BJ (cell line): ENCODE data around the gene CLRN3. TPM values are rescaled to one million over a fixed set of nuclear protein-coding genes. Genes with fewer than 3 reads are reported as not detected.

Source experiments
- CTCF ChIA-PET: fragments of 350-600 bp; formaldehyde crosslinking; extraction: SDS; loops from one replicate; lab custom pipeline; 2021; ENCODE audit warnings: antibody characterized with exemption, inconsistent platforms; lab: Yijun Ruan, JAX
- POLR2A ChIA-PET: fragments of 300-600 bp; sonication (Branson Sonifier 250); formaldehyde crosslinking; extraction: SDS; loops from one replicate; lab custom pipeline; 2021; ENCODE audit warnings: antibody characterized with exemption; lab: Charles Lee
- DNase-seq: peaks from one replicate; pipeline ENCODE4 v3.0.0-alpha.2; 2011; ENCODE audit warnings: low read depth
- H3K27me3 ChIP-seq: 2 replicates; pipeline ENCODE4 v1.6.0; 2011; ENCODE audit warnings: low read length; ENCODE audit not compliant: control insufficient read depth, insufficient read depth
- H3K36me3 ChIP-seq: 2 replicates; pipeline ENCODE4 v1.5.1; 2011; ENCODE audit warnings: low read length; ENCODE audit not compliant: control insufficient read depth, insufficient read depth
- H3K4me3 ChIP-seq: 2 replicates; pipeline ENCODE4 v1.5.1; 2011; ENCODE audit warnings: low read depth, mild to moderate bottlenecking, control low read depth, low read length
- CTCF ChIP-seq: IDR thresholded peaks from 2 replicates; pipeline ENCODE4 v1.5.1; 2011; ENCODE audit warnings: low read depth, mild to moderate bottlenecking, control low read depth, inconsistent platforms, low read length, moderate library complexity; ENCODE audit not compliant: insufficient read depth
- polyA plus RNA-seq: library from polyadenylated mRNA; depleted of rRNA; stranded (reverse); fragments of >200 nt; gene quantifications from 2 replicates; pipeline ENCODE4 v1.2.3, GENCODE V29; 2011

The CLRN3 gene
- polyA plus RNA-seq, 1 experiment = not detected

DNA sequence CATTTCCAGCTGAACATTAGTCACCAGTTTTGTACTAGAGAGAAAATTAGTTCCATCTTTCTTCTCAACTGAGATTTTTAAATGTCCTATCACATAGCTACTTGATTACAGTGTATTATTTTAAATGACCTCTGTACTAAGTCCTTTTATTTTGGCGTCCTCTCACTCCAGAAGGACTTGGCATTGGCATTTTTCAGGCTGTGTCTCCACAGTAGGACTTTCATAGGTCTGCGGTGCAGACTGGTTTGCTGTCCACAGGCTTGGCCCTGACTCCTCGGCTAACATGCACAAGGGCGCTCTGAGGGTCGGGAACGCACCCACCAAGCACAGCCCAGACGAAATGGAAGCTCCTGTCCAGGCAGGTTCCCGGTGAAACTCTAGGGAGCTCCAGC is 20.6 kb upstream of the CLRN3 start:
- no peak overlapping the region for H3K4me3 ChIP-seq
- no peak for DNase-seq
- POLR2A ChIA-PET = no interaction called here
- CTCF ChIA-PET = interaction anchor here (0.6 to 1.3 kb wide), 2 partner anchors 10 to 156 kb away, joined by 3 read pairs; no protein-coding TSS in a partner anchor
- no peaks in the 10 kb centered on the region for H3K36me3 ChIP-seq
- H3K27me3 ChIP-seq = no peaks in the 10 kb centered on the region
- TF ChIP-seq CTCF = no peak

- no peak for DNase-seq
- no peak for TF ChIP-seq CTCF
- no peaks in the 10 kb centered on the region for H3K36me3 ChIP-seq
- CTCF ChIA-PET = interaction anchor here (0.6 to 0.8 kb wide), 2 partner anchors 10 to 156 kb away, joined by 3 to 5 read pairs; no protein-coding TSS in a partner anchor
- POLR2A ChIA-PET = no interaction called here
- H3K4me3 ChIP-seq = no peak overlapping the region
- no peaks in the 10 kb centered on the region for H3K27me3 ChIP-seq
Observed at GRCh38 chr10:127912607-127913367, 20.0 kb upstream of the CLRN3 start.

GRCh38 chr10:127911867-127912257 is 19.1 kb upstream of the CLRN3 start:
- POLR2A ChIA-PET = no interaction called here
- no peaks in the 10 kb centered on the region for H3K27me3 ChIP-seq
- no peak for TF ChIP-seq CTCF
- H3K36me3 ChIP-seq = no peaks in the 10 kb centered on the region
- no peak for DNase-seq
- CTCF ChIA-PET = no interaction called here
- H3K4me3 ChIP-seq = no peak overlapping the region

GRCh38 chr10:127911218-127911866 is 18.6 kb upstream of the CLRN3 start:
- DNase-seq = no peak
- ChIA-PET CTCF (no interaction called here), POLR2A (no interaction called here)
- Histone ChIP-seq H3K36me3 (no peaks in the 10 kb centered on the region), H3K27me3 (no peaks in the 10 kb centered on the region), H3K4me3 (no peak overlapping the region)
- TF ChIP-seq CTCF = no peak

GRCh38 chr10:127910464-127910770 is 17.7 kb upstream of the CLRN3 start:
- Histone ChIP-seq H3K27me3 (no peaks in the 10 kb centered on the region), H3K4me3 (no peak overlapping the region), H3K36me3 (no peaks in the 10 kb centered on the region)
- DNase-seq = no peak
- CTCF ChIA-PET = interaction anchor here (3.3 kb wide), 1 partner anchor 100 kb away, joined by 20 read pairs; no protein-coding TSS in a partner anchor
- no peak for TF ChIP-seq CTCF
- POLR2A ChIA-PET = no interaction called here
